Stimulated activated CD8-positive, alpha-beta memory T cell treated with anti-CD3 and anti-CD28 coated beads, Interleukin-4, amount 100 ng/mL, for 24 hours (primary cell): Measurements from ENCODE around the gene ITGA2.
"Not testable (repeated sequence)": the region's sequence is repeated elsewhere in the genome, so short reads cannot be mapped to it uniquely, and the experiment has no call there.

Source experiments
- DNase-seq: peaks from one replicate; pipeline ENCODE4 v3.0.0-alpha.2; 2020; ENCODE audit warnings: low read depth

Gene ITGA2

DNA sequence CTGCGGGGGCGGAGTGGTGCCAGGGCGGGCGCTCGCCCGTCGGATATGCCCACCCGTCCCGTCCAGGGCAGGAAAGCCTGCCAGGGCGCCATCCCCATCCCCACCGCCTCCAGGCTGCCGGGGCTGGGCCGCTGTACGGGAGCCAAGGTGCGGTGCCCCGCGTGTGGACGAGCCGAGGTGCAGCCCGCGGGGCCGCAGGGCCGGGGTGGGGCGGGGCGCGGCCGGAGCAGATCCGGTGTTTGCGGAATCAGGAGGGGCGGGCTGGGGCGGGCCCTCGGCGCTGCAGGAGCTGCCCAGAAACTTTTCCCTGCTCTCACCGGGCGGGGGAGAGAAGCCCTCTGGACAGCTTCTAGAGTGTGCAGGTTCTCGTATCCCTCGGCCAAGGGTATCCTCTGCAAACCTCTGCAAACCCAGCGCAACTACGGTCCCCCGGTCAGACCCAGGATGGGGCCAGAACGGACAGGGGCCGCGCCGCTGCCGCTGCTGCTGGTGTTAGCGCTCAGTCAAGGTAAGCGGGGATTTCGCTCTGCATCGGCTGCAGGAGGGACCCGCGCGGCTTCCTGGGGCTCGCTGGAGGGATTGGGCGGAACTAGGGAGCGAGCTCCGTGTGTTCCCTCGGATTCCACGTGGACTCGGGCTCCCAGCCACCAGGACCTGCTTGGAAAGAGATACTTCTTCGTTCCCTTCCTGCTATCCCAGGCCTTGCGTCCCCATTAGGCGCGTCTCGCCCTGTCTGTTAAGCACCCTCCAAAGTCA is at the start of gene ITGA2:
TSS of gene ITGA2 (plus strand) at position 328 of the 756 bp plus-strand sequence. CDS start at position 445, 117 bp downstream.
- DNase-seq, result no peak

DNA sequence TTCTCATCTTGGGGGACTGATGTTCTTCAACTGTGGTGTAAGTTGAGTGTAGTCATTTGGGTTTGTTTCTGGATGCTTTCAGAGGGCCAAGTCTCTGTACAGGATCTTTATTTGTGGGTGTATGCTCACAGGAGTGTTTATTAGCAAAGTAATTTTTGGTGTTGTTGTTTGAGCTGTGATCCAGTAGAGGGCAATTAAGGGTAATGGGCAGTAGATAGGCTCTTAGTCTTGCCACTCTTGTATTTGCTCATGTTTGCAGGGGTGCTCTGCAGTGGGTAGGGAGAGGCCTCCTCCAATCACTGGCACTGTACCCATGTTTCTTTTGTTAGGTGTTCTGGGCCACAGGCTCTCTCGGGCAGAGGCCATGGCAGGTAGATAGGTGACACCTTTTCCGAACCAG is 45.9 kb upstream of the ITGA2 start:
- no peak for DNase-seq

DNA sequence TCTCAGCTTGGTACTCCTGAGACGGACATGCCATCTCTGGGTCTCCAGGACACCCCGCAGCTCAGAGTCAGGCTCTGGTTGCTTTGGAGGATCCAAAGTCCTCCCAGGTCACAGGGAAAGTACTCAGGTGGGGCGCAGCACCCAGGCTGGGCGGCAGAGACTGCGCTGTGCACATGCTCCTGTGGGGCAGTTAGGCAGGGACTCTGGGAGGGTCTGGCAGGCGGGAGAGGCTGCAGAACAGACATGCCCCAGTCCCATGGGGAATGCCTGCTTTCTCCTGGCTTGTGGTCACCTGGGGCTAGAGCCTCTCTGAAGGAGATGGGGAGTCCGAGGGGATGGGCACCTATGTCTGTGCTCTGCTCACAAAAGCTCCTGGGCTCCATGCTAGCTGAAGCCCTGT is 45.3 kb upstream of the ITGA2 start:
- no peak for DNase-seq

DNA sequence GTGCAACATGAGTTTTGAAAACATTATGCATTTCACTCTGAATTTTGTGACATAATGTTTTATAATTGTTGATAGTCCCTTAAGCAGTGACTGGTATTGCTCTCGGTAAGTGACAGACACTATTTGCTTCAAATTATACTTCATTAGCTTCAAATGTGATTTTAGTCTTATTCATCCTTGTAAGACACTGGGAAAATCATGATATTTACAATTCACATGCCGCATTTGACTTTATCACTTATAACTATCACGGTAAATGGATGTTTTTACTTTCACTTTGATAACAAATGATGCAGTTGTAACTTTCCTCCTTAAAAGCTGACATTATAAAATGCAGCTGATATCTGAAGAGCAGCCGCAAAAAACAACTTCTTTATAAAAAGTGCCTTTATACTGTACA is 44.1 kb upstream of the ITGA2 start:
- no peak for DNase-seq

DNA sequence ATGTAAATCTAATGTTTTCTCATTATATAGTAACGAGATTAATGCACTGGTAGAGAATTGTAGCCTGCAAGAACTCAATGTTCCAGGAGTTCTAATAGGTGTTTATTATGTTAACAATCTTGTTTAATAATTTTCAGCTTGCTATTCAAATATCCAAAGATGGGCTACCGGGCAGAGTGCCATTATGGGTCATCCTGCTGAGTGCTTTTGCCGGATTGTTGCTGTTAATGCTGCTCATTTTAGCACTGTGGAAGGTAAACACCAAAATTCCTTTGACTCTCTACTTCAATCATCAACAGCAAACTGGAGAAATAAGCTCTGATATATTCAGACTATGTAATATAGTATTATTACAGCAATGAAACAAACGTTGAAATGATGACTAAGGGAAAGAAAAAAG is 41.9 kb upstream of the ITGA2 start:
- DNase-seq, result no peak

DNA sequence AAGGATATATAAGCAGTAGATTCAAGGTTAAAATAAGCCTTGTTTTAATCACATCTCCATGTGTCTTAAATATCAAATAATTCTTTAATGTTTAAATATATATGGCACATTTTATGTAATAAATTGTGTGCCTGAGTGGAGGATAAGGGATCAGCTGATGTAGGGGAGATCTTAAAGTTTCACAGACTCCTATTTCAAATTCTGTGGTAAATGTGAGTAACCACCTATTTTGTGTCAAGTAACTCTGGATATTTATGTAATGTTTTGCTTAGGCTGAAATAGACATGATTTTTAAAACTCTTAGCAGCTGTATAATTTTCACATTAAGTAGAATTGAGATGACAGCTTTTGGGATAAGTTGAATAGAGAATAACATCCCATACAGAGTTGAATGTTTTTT is 41.3 kb upstream of the ITGA2 start:
- DNase-seq, result no peak

DNA sequence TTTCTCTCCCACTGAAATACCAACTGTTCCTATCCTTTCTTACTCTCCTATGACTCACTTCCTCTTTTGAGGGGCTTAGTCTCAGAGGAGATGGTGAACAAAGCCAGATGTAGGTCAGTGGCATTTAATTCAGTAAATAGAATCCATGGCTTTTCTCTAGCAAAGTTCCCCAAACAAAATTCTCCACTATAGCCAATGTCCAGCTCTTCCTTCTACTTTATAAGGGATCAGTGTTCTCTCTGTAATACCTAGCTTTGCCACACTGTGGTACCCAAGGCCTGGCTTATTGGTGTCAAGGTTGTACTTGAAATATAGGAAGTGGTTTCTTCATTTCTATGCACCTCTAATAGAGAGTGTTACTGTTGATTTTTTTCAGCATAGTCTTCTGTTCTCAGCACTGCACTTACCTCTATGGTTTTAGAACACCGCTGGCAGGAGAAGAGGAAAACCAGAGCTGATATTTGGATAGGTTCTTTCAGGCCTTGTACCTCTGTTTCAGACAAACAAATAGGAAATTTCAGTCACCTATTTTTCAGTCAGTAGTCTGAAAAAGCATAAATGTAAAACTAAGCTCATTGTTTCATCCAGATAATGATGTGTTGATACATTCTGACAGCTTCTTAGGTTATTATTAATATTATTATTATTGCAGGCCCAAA is 40.6 kb upstream of the ITGA2 start:
- DNase-seq, result peak; percentile 12

DNA sequence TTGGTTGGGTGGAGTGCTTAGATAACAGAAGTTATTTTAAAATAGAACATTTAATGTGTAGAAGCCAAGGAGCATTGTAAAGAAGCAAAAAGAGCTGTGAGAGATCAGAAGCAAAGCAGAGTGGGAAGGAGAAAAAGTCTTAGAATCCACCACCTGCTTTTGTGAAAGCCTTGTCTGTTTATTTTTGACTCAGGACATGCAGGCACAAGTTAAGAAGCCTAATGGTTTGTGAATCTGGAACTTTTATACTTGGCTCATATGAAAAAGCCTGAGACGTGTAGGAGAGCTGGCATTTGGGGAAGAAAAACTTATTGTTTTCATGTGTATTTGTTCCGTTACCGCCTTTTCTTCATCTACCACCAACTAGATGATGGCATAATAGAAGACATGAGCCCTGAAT is 38.5 kb upstream of the ITGA2 start:
- no peak for DNase-seq

DNA sequence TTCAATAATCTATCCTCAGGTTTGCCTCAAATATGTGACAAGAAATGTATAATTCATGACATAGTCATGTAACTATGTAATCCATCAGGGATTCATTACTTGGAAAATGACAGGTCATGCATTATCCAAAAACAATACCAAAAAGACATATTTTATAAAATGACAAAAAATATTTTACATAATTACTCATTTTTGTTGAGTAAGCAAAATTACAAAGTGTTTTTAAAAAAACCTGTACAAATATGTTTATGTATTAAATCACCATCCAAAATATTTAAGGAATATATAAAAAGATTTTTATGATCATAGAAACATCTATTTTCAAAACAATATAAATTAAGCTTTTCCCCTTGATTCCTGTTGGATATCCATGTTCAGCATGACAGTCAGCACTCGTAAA is 36.7 kb upstream of the ITGA2 start:
- no peak for DNase-seq

DNA sequence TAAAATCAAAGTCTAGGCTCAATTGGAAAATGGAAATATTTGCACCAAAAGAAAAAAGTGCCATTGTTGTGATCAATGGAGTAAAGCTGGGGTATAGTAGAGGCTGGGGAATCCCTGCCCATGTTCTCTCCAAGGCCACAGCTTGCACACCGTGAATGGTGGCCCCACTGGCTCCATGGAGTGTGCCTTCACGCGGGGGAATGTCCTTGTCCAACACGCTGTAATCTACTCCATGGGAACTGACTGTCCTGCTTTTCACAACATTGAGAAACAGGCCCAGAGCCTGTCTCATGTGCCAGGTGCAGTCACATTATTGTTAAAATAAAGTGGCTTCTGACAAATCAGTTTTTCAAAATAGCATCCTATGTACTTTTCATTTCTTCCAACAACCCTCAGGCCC is 33.1 kb upstream of the ITGA2 start:
- no peak for DNase-seq

DNA sequence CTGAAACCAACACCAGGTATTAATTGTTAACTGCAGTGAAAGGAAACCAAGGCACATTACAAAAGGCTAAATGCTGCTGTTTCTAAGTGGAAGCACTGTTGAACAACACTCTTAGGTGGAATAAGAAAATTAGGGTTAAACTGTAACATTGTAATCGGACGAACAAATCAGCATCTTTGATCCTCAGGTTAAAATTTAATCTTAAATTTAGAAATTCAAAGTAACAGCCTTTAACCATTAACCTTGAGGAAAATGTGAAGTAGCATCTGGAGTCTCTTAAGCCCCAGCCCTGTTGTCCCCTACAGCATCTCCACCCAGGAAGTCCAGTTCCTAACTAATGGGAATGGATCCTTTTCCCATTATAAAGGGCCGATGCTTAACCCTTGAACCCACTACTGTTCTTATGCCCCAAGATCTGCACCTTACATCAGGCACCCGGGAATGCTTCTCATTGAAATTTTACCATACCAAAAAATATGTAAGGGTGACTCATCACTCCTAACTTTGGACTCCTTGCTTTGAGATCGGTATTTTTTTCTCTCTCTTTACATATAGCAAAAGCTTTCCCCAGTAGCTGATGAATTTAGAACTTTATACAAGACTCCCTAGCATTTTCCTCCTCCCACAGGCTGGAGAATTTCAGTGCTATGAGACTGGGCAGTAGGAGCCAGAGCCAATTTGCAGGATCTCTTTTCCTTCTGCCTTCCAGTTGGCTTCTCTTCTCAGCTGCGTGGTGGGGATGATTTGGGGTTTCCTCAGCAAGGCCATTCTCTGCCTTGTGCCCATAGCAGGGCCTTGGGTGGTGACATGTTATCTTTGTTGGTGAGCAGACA is 32.0 kb upstream of the ITGA2 start:
- DNase-seq, result no peak

DNA sequence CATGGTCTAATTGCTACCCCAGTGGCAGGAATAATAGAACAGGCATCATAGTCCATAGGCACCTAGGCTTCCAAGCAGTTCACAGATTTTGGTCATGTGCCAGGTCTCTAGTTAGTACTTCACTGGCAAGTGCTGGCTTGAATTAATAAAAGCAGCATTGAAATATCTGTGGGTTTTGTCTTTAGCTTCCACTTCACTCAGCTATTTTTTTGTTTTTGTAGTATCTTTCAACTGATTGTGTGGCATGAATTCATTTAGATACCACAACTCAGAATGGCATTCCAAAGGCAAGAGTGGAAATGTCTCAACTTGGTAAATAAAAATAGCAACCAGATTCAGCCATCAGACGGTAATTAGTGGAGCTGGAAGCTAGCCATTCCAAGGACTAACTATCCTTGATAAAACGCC is 27.9 kb upstream of the ITGA2 start:
- no peak for DNase-seq

DNA sequence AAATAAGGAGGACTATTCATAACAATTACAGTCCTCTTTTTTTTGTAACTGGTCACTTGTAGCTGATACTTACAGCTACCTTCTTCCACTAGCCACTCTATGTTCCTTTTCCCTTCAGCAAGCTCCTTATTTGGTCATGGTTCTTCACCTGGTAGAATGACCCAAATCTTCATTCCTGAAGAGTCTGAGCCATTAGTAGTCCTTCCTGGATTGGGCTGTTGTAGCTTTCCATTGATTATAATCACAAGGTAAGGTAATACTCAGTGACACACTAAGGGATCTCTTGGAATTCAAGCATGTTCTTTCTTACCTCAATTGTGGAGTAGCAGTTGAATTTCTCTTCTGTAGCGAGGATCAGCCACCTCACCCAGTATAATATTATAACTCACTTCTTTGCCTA is 25.5 kb upstream of the ITGA2 start:
- no peak for DNase-seq

DNA sequence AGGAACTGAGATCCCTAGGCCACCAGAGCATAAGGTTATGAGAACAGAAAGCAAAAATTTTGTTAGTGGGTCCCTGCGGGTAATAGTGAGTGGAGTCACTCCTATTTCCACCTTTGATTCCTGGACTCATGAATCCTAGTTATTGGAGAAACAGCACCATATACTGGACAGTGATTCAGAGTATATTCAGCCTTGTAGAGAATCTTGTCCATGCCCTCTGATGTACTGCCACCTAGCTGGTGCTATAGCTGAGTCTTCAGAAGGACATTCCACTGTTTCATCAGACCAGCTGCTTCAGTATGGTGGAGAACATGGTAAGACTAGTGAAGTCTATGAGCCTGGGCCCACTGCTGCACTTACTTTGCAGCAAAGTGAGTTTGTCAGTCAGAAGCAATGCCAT is 25.0 kb upstream of the ITGA2 start:
- no peak for DNase-seq

DNA sequence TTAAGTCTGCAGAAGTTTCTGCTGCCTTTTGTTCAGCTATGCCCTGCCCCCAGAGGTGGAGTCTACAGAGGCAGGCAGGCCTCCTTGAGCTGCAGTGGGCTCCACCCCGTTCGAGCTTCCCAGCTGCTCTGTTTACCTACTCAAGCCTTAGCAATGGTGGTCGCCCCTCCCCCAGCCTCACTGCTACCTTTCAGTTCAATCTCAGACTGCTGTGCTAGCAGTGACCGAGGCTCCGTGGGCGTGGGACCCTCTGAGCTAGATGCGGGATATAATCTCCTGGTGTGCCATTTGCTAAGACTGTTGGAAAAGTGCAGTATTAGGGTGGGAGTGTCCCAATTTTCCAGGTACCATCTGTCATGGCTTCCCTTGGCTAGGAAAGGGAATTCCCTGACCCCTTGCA is 13.0 kb upstream of the ITGA2 start:
- not testable (repeated sequence) for DNase-seq

DNA sequence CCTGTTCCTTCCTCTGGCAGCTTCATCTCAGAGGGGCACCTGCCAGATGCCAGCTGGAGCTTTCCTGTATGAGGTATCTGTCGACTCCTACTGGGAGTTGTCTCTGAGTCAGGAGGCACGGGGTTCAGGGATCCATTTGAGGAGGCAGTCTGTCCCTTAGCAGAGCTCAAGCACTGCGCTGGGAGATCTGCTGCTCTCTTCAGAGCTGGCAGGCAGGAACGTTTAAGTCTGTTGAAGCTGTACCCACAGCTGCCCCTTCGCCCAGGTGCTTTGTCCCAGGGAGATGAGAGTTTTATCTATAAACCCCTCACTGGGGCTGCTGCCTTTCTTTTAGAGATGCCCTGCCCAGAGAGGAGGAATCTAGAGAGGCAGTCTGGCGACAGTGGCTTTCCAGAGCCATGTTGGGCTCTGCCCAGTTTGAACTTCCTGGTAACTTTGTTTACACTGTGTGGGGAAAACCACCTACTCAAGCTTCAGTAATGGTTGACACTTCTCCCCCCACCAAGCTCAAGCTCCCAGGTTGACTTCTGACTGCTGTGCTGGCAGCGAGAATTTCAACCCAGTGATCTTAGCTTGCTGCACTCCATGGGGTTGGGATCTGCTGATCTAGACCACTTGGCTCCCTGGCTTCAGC is 11.8 kb upstream of the ITGA2 start:
- DNase-seq, result no peak

DNA sequence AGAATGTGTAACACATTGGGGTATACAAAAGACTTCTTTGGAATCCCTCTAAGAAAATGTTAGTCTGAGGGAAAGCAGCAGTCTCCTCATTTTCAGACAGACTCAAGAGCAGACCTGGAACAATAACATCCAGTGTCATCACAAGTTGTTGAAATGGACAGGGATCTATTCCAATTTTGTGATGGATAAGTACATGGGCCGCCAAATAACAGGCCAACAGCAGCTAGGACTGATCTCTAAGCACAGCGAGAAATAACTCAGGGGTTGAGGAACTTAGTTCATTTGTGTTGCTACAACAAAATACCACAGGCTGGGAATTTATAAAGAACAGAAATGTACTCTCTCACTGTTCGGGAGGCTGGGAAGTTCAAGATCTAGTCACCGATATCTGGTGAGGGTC is 7.6 kb upstream of the ITGA2 start:
- DNase-seq, result no peak

DNA sequence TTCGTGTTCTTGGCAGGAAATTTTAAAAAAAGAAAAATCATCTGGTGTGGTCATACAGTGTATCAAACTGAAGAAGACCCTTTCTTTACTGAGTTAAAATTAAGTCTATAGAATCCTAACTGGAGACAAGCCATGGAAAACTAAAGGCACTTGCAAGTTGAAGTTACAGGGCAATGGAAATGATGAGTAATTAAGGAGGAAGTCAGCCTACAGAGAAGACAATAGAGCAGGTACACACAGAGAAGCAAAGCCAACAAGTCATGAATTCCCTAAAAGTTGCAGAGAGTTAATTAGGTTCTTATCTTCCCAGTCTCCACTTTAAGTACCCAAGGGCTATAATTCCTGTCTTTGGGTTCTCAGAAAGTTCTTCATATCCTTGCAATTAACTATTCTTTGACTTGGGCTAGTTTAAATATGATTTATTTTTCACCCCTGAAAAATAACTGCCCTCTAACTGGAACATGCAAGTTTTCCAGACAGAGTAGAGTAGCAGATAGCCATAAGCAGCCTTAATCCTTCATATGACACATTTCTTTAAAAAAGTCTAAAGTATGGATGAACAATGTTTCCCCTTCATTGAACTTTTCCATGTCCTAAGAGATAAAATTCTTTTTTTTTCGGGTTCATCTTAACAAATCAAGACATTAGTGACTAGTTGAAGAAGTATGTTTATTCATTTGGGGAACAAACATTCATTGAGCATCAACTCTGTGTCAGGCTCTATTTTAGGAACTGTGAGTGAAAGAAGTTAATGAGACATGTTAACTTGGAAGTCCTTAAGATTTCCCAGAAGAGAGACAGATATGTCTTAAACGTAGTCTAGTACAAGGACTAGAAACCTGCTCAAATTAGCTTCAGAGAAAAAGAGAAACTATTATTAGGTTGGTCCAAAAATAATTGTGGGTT is 5.2 kb upstream of the ITGA2 start:
- DNase-seq, result no peak

DNA sequence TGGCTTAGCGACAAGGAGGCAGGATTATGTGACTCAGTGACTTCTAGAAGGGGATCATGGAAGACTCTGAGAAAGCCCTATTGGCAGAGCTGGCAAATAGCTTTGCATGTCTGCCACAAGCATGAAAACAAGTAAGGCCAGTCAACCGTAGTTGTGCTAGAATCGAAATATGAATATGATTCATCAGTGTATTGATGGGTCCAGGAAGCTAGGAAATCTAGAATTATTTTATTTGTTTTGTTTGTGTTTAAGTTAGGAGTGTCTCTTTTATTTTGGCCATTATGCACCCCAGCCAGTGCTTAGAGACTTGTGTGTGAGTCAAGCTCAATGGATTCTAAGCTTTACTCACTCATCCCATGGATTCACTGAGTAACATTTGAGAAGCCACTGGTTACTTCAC is 3.8 kb upstream of the ITGA2 start:
- no peak for DNase-seq

DNA sequence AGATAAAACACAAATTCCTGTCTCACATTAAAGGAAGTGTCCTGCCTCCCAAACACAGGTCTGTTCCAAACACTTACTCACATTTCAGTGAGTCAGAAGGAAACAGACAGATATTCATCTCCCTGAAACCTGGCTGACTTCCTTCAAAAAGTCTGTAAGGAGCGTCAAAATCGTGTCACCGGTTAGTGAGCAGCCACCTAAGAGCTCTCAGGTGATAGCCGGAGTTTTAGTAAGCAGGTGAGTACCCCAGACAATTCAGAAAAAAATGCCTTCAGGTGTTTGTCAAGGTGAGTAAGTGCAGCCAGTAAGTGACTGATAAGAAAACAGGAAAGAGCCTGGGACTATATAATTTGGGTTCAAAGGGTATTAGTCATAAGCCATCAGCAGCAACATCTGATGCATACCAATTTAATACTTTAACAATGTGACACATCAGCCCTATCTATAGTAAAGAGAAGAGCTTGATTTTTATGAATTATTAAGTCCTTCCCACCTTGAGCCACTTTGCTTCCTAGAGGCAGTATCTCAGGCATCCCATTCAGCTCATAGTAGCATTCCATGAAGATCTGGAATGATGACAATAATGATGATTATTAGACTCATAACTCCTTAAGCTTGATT is 1.3 kb upstream of the ITGA2 start:
- no peak for DNase-seq
